Measurements from ENCODE around the gene CHST13. TPM values are rescaled to one million over a fixed set of nuclear protein-coding genes. Genes with fewer than 3 reads are reported as not detected.
"Not testable (repeated sequence)": the region's sequence is repeated elsewhere in the genome, so short reads cannot be mapped to it uniquely, and the experiment has no call there.

Gene CHST13
- total RNA-seq, 1 experiment from 2014 or later, result not detected

DNA sequence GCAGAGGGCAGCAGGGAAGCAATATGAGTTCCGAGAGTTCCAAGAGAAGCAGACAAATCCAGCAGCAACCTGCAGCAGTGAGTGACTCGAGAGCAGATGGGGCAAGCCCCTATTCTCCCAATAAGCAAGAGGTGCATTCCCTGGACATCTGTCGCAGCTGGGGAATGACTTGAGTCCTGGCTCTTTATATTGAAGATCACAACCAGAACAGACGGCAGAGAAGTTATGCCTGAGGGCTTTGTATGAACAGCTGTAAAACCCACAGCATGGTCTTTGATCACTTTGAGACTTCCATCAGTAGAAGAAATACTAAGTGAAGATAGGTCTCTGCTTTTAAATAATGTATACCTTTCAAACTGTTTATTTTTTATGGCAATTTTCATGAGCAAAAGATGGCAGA is 58.4 kb downstream of the CHST13 start:
- POLR2A ChIA-PET, result no interaction called here
- Mint-ChIP-seq H3K4me1 (ENCODE audit: insufficient read depth, unreplicated experiment) (no peaks in the 10 kb centered on the region), H3K27ac (ENCODE audit: low read depth, unreplicated experiment) (no peak overlapping the region), H3K36me3 (ENCODE audit: insufficient read depth, unreplicated experiment) (no peaks in the 10 kb centered on the region), H3K27me3 (ENCODE audit: insufficient read depth, unreplicated experiment) (no peaks in the 10 kb centered on the region), H3K9me3 (ENCODE audit: unreplicated experiment) (no peaks in the 10 kb centered on the region), H3K4me3 (ENCODE audit: unreplicated experiment) (no peak overlapping the region)
- TF ChIP-seq, protein P1, sequence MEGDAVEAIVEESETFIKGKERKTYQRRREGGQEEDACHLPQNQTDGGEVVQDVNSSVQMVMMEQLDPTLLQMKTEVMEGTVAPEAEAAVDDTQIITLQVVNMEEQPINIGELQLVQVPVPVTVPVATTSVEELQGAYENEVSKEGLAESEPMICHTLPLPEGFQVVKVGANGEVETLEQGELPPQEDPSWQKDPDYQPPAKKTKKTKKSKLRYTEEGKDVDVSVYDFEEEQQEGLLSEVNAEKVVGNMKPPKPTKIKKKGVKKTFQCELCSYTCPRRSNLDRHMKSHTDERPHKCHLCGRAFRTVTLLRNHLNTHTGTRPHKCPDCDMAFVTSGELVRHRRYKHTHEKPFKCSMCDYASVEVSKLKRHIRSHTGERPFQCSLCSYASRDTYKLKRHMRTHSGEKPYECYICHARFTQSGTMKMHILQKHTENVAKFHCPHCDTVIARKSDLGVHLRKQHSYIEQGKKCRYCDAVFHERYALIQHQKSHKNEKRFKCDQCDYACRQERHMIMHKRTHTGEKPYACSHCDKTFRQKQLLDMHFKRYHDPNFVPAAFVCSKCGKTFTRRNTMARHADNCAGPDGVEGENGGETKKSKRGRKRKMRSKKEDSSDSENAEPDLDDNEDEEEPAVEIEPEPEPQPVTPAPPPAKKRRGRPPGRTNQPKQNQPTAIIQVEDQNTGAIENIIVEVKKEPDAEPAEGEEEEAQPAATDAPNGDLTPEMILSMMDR (IDR thresholded peaks at IDR 0.05; ENCODE audit: unreplicated experiment), result no peak
- no peak for DNase-seq (ENCODE audit: unreplicated experiment)
- intact Hi-C loops (cut with micrococcal nuclease), result no loop called here
- CTCF ChIA-PET, result no interaction called here
- no TSS peak for BruUV-seq (replicated peaks)

GRCh38 chr3:126591515-126591914 is 67.6 kb downstream of the CHST13 start:
- intact Hi-C loops (cut with micrococcal nuclease); H3K27ac Mint-ChIP-seq (ENCODE audit: low read depth, unreplicated experiment); H3K27me3 Mint-ChIP-seq (ENCODE audit: insufficient read depth, unreplicated experiment); H3K4me3 Mint-ChIP-seq (ENCODE audit: unreplicated experiment); H3K4me1 Mint-ChIP-seq (ENCODE audit: insufficient read depth, unreplicated experiment); CTCF ChIA-PET; BruUV-seq (replicated peaks); DNase-seq (ENCODE audit: unreplicated experiment): not testable (repeated sequence)
- peaks cover 13% of the 10 kb centered on the region for H3K36me3 Mint-ChIP-seq (ENCODE audit: insufficient read depth, unreplicated experiment)
- peaks cover 28% of the 10 kb centered on the region for H3K9me3 Mint-ChIP-seq (ENCODE audit: unreplicated experiment)
- POLR2A ChIA-PET, result interaction anchor here (0.9 kb wide), 1 partner anchor 12 kb away, joined by 3 read pairs; no protein-coding TSS in a partner anchor

Other genes with a start within 250 kb of the CHST13 start
- gene KLF15, start 166.7 kb upstream of the CHST13 start, total RNA-seq (2022), result 5.3 and 8.3 TPM in 2 replicates
- gene CFAP100, start 129.2 kb upstream of the CHST13 start, total RNA-seq (2022), result not detected in 2 replicates
- gene ZXDC, start 48.3 kb upstream of the CHST13 start, total RNA-seq (2022), result 37.2 and 37.5 TPM in 2 replicates
- not detected in 2 replicates for gene UROC1, start 6.4 kb upstream of the CHST13 start, total RNA-seq (2022)
- not detected in 2 replicates for gene C3orf22, start 34.8 kb downstream of the CHST13 start, total RNA-seq (2022)
- gene TXNRD3, start 131.0 kb downstream of the CHST13 start, total RNA-seq (2022), result 10.0 and 12.9 TPM in 2 replicates
- 28.7 and 29.6 TPM in 2 replicates for gene CHCHD6, start 180.1 kb downstream of the CHST13 start, total RNA-seq (2022)

Measured in MCF 10A (cell line).